ENCODE data around the gene AUTS2.

Gene AUTS2

DNA sequence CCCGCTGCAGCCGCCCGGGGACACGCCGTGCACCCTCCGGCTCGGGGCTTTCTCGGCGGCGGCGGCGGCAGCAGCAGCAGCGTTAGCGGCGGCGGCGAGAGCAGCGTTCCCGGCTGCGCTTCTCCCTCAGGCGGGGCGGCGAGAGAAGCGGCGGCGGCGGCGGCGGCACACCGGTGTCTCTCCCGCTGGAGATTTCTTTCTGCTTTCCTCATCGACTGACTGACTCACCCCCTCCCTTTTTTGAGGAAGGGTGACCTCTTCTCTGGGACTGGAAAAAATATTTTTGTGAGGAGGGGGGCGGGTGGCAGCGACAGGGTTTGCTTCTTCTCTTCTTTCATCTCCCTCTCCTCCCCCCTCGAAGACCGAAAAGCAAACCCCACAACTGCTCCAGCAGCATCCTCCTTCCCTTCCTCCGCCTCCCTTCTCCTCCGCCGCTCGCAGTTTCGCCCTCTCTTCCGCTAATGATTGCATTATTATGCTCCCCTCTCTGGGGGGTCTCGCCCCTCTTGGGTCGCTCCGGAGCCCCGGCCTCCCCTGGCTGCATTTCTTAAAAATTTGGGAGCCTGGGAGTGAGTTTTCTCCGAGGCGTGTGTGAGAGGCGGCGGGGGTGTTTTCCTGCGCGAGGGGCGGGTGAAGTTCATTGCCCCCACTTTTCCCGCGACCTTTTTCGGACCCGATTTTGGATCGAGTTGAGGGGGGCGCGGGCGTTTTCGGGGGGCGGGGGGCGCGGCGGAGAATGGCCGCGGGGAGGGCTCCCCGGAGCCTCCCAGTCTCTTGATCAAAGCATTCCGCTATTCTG lies 411 bp downstream of the AUTS2 start (continued):
- no peak for TF ChIP-seq ZNF843 (tag by site-specific recombination; IDR thresholded peaks at IDR 0.05)
- peak; percentile 54; the same call in 1 of the 2 replicates for TF ChIP-seq IKZF3 (tag by site-specific recombination; IDR thresholded peaks at IDR 0.05)
- TF ChIP-seq REPIN1 (tag by site-specific recombination; IDR thresholded peaks at IDR 0.05; ENCODE audit: low read depth), result no peak
- no peak for TF ChIP-seq ZFP37 (tag by site-specific recombination; IDR thresholded peaks at IDR 0.05)
- no peak; the same call in 1 of the 2 replicates for TF ChIP-seq ZNF610 (tag by site-specific recombination; IDR thresholded peaks at IDR 0.05; ENCODE audit: borderline replicate concordance)
- no peak for TF ChIP-seq ZNF521 (tag by site-specific recombination; IDR thresholded peaks at IDR 0.05)
- no peak for TF ChIP-seq SCRT1 (tag by site-specific recombination; IDR thresholded peaks at IDR 0.05; ENCODE audit: borderline replicate concordance)
- no peak for TF ChIP-seq ZNF140 (tag by site-specific recombination; IDR thresholded peaks at IDR 0.05)
- TF ChIP-seq ZNF266 (tag by site-specific recombination; IDR thresholded peaks at IDR 0.05; ENCODE audit: low read depth), result no peak
- TF ChIP-seq, protein P1, sequence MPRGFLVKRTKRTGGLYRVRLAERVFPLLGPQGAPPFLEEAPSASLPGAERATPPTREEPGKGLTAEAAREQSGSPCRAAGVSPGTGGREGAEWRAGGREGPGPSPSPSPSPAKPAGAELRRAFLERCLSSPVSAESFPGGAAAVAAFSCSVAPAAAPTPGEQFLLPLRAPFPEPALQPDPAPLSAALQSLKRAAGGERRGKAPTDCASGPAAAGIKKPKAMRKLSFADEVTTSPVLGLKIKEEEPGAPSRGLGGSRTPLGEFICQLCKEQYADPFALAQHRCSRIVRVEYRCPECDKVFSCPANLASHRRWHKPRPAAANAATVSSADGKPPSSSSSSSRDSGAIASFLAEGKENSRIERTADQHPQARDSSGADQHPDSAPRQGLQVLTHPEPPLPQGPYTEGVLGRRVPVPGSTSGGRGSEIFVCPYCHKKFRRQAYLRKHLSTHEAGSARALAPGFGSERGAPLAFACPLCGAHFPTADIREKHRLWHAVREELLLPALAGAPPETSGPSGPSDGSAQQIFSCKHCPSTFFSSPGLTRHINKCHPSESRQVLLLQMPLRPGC (tag by site-specific recombination; IDR thresholded peaks at IDR 0.05), result no peak
- TF ChIP-seq ZNF248 (tag by site-specific recombination; IDR thresholded peaks at IDR 0.05), result no peak
- TF ChIP-seq, protein P2, sequence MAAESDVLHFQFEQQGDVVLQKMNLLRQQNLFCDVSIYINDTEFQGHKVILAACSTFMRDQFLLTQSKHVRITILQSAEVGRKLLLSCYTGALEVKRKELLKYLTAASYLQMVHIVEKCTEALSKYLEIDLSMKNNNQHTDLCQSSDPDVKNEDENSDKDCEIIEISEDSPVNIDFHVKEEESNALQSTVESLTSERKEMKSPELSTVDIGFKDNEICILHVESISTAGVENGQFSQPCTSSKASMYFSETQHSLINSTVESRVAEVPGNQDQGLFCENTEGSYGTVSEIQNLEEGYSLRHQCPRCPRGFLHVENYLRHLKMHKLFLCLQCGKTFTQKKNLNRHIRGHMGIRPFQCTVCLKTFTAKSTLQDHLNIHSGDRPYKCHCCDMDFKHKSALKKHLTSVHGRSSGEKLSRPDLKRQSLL (tag by site-specific recombination; IDR thresholded peaks at IDR 0.05), result no peak
- no peak for TF ChIP-seq ZBTB1 (tag by site-specific recombination; IDR thresholded peaks at IDR 0.05)
- TF ChIP-seq ZSCAN30 (tag by site-specific recombination; IDR thresholded peaks at IDR 0.05), result peak; percentile 66
- no peak for TF ChIP-seq ZNF433 (tag by site-specific recombination; IDR thresholded peaks at IDR 0.05; ENCODE audit: low read depth)
- no peak for TF ChIP-seq ZBTB48 (tag by site-specific recombination; IDR thresholded peaks at IDR 0.05)
- peak; percentile 74 for TF ChIP-seq PRDM1 (tag by site-specific recombination; IDR thresholded peaks at IDR 0.05)
- no peak for TF ChIP-seq ZNF202 (tag by site-specific recombination; IDR thresholded peaks at IDR 0.05; ENCODE audit: borderline replicate concordance)
- TF ChIP-seq ZNF211 (tag by site-specific recombination; IDR thresholded peaks at IDR 0.05; ENCODE audit: low read depth), result no peak
- TF ChIP-seq ZFP3 (tag by site-specific recombination; IDR thresholded peaks at IDR 0.05; ENCODE audit: low read depth), result no peak
- TF ChIP-seq, protein P3, sequence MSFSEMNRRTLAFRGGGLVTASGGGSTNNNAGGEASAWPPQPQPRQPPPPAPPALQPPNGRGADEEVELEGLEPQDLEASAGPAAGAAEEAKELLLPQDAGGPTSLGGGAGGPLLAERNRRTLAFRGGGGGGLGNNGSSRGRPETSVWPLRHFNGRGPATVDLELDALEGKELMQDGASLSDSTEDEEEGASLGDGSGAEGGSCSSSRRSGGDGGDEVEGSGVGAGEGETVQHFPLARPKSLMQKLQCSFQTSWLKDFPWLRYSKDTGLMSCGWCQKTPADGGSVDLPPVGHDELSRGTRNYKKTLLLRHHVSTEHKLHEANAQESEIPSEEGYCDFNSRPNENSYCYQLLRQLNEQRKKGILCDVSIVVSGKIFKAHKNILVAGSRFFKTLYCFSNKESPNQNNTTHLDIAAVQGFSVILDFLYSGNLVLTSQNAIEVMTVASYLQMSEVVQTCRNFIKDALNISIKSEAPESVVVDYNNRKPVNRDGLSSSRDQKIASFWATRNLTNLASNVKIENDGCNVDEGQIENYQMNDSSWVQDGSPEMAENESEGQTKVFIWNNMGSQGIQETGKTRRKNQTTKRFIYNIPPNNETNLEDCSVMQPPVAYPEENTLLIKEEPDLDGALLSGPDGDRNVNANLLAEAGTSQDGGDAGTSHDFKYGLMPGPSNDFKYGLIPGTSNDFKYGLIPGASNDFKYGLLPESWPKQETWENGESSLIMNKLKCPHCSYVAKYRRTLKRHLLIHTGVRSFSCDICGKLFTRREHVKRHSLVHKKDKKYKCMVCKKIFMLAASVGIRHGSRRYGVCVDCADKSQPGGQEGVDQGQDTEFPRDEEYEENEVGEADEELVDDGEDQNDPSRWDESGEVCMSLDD (tag by site-specific recombination; IDR thresholded peaks at IDR 0.05), result peak; percentile 65
- TF ChIP-seq, protein P4, sequence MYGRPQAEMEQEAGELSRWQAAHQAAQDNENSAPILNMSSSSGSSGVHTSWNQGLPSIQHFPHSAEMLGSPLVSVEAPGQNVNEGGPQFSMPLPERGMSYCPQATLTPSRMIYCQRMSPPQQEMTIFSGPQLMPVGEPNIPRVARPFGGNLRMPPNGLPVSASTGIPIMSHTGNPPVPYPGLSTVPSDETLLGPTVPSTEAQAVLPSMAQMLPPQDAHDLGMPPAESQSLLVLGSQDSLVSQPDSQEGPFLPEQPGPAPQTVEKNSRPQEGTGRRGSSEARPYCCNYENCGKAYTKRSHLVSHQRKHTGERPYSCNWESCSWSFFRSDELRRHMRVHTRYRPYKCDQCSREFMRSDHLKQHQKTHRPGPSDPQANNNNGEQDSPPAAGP (tag by site-specific recombination; IDR thresholded peaks at IDR 0.05), result no peak
- TF ChIP-seq ZNF121 (tag by site-specific recombination; IDR thresholded peaks at IDR 0.05), result no peak
- no peak for TF ChIP-seq ZNF37A (tag by site-specific recombination; IDR thresholded peaks at IDR 0.05)
- TF ChIP-seq ZNF76 (tag by site-specific recombination; IDR thresholded peaks at IDR 0.05; ENCODE audit: borderline replicate concordance, low read depth), result peak; percentile 26; the same call in 1 of the 2 replicates
- TF ChIP-seq SP2 (tag by site-specific recombination; IDR thresholded peaks at IDR 0.05), result peak; percentile 26
- TF ChIP-seq KLF16 (tag by site-specific recombination; IDR thresholded peaks at IDR 0.05), result peak; percentile 55; the same call in 1 of the 2 replicates
- no peak for TF ChIP-seq ZNF221 (tag by site-specific recombination; IDR thresholded peaks at IDR 0.05; ENCODE audit: borderline replicate concordance)
- TF ChIP-seq ZNF707 (tag by site-specific recombination; IDR thresholded peaks at IDR 0.05), result no peak
- no peak for TF ChIP-seq ZFP41 (tag by site-specific recombination; IDR thresholded peaks at IDR 0.05; ENCODE audit: borderline replicate concordance)
- no peak for TF ChIP-seq TRIM28 (IDR thresholded peaks at IDR 0.05; ENCODE audit: borderline replicate concordance, low read length)
- TF ChIP-seq ZNF335 (tag by site-specific recombination; conservative IDR thresholded peaks at IDR 0.05), result peak; percentile 65
- no peak for TF ChIP-seq ZNF155 (tag by site-specific recombination; IDR thresholded peaks at IDR 0.05)
- TF ChIP-seq, protein P5, sequence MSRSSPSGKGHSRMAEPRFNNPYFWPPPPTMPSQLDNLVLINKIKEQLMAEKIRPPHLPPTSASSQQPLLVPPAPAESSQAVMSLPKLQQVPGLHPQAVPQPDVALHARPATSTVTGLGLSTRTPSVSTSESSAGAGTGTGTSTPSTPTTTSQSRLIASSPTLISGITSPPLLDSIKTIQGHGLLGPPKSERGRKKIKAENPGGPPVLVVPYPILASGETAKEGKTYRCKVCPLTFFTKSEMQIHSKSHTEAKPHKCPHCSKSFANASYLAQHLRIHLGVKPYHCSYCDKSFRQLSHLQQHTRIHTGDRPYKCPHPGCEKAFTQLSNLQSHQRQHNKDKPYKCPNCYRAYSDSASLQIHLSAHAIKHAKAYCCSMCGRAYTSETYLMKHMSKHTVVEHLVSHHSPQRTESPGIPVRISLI (tag by site-specific recombination; IDR thresholded peaks at IDR 0.05), result no peak
